Measurements from ENCODE around the gene CACNA1C. TPM values are rescaled to one million over a fixed set of nuclear protein-coding genes. Genes with fewer than 3 reads are reported as not detected.

CACNA1C gene
- 5.7 TPM for polyA plus RNA-seq (2013, experiment 1 of 2; ENCODE audit: insufficient read length)
- polyA plus RNA-seq (2013, experiment 2 of 2; ENCODE audit: insufficient read length), result 10.3 TPM

DNA sequence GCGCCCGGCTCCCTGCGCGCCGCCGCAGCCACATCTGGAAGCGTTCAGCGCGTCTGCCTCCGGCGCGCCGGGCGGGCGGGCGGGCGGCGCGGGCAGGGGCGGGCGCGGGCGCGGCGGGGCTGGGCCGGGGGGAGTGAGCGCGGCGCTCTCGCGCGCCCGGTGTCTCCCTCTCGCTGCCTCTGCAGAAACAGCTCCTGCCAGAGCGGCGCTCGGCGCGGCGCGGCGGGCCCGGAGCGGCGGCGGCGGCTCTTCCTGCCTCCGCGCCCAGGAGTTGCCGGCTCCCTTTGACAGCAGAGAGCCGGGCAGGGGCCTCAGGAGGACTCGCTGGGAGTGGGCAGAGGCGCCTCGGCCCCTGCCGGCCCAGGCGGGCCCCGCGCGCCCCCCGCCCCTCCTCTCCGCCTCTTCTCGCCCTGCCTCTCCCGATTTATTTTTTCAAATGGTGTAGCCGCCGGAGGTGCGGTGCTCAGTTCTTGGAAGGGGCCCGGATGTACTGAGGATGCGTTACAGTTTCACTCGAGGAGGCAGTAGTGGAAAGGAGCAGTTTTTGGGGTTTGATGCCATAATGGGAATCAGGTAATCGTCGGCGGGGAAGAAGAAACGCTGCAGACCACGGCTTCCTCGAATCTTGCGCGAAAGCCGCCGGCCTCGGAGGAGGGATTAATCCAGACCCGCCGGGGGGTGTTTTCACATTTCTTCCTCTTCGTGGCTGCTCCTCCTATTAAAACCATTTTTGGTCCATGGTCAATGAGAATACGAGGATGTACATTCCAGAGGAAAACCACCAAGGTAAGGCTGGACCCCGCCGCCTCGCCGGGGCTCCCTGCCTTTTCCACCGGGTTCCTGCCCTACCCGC is at the start of gene CACNA1C:
TSS of gene CACNA1C (plus strand) at position 162 of the 853 bp plus-strand sequence. CDS start at position 738, 576 bp downstream.
- peak; percentile 77 for DNase-seq

DNA sequence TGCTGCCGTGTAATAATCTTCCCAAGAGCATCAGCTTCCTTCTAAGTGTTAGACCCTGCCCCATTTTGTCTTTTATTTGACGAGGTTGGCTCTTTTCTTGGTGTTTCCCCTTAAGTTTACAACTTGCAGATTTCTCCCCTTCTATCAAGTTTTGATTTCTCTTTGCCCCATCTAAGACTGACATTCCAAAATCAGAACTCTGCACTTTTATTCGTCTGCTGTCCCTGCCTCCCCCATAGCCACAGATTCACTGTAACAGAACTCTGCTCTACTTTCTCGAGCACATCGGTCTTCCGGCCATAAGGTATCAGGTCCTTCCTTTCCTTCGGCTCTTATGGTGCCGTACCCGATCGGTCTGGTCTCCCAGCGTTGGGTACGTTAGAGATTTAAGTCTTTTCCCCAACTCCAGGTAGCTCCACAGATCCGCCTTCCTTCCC is 49.1 kb upstream of the CACNA1C start:
- no peak for DNase-seq

DNA sequence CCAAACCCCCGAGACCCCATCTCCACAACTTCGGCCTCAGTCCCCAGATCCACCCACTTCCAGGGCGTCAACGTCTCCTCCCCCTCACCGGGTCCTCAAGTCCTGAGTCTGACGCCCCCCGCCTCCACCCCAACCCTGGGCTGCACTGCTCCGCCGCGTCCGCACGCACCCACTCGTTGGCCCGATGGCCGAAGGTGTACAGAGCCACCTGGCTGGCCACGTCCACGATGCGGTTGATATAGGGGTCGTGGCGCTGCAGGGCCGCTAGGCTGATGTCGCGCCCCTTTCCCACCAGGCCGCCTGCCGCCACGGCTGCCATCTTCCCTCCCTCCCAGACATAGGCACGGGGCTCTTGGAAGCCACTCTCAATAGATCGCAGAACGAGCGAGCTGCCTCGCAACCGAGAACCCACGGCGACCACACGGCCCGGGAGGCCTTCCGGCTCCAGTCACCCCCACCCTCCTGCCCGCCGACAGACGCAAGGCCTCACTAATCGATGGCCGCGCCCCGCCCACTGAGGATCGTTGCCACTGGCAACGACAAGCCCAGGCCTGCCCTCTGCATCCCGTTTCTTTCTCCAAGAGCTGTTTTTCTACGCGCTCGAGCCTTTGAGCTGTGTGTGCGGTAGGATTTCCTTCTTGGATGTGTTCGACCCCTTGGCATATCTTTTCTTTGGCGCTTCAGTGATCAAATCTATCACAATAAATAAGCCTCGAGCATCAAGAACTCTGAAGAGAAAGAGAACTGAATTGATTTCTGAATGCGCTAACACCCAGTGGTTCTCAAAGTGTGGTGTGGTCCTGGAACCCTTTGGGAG is 48.5 kb upstream of the CACNA1C start, which contains the start of gene DCP1B:
TSS of gene DCP1B (minus strand) at position 345 of the 817 bp plus-strand sequence. CDS start at position 319, 26 bp downstream.
- DNase-seq, result peak; percentile 97

DNA sequence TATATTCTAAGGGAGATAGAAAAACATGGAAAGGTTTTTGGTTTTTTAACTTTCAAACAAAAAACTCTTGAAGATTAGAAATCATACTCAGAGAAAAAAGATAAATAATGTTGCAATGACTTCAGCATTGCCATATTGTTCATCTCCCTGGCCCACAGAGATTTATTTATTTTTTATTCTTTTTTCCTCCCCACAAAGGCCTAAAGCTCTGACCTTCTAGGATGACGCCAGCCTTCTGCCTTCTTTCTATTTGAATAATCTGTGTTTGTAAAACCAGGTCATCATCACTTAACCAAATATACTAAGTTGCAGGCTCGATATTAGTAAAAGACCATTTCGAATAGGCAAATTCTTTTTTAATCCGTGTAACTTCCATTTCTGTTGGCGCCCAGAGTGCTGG is 44.1 kb upstream of the CACNA1C start:
- no peak for DNase-seq

DNA sequence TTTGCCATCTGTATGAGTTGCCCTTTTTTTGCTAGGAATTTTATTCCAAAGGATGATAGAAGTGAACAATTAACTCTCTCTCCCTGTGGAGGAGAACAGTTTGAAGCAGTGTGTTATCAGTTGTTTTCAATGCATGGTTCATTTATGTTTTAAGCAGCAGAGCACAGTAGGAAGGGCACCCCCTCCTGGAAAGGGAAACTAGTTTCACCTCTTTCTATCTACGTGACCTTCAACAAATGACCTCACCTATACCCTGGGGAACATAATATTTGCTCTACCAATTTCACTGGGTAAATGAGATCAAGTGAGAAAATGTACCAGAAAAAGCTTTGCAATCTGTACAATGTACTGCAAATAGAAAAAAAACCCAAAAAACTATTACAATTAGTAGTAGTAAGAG is 43.2 kb upstream of the CACNA1C start:
- DNase-seq, result no peak

DNA sequence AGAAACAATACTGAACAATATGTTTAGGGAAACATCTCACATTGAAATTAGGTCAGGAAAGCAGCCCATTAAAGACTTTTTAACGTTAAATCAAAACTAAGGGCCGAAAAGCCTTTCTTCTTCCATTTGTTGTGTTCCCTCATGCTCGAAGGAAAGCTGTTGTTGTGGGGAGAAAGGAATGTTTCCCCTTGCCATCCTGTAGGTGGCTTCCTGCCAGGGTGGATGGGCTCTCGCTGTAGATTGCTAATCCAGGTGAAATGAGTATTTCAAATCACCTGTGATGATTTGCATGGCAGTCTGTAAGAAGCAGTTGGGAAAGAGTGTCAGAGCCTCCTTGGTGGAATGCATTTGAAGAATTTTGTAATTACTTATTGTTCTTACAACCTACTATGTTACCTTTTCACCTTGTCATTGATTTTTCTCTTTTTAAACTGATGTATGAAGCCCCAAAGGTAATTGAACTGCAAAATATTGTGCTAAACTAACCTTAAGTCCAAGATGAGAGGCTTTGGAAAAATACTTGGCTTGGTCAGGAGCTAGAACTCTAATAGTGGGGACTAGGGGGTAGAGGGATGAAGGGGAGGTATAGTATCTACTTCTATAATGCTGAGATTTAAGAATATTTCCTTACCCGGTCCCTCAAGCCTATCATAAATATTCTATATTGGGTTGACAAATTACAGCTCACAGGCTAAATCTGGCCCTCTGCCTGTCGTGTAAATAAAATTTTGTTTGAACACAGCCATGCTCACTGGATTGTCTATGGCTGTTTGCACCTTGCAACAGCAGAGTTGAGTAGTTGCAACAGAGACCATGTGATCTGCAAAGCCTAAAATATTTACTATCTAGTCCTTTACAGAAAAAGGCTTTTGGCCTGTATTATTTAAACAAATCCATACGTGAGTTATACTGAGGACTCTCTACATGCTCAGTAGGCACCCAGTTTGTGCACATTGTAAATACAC is 40.9 kb upstream of the CACNA1C start:
- DNase-seq, result no peak

DNA sequence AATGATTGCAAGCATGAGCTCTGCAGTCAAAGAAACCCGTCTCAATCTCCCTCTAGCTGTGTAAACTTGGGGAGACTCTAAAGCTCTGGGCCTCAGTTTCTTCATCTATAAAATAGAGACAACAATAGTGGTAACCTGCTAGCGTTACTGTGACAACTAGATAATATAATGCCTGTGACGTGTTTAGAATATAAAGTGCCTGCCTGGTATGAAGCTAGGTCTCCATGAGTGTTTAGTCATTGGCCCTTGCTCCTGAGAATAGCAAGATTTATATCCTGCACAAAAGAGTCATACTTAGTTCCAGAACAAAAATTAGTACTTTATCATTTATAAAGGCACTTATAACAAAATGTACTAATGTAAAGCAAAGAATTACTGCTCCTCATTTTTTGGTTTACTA is 39.7 kb upstream of the CACNA1C start:
- no peak for DNase-seq

DNA sequence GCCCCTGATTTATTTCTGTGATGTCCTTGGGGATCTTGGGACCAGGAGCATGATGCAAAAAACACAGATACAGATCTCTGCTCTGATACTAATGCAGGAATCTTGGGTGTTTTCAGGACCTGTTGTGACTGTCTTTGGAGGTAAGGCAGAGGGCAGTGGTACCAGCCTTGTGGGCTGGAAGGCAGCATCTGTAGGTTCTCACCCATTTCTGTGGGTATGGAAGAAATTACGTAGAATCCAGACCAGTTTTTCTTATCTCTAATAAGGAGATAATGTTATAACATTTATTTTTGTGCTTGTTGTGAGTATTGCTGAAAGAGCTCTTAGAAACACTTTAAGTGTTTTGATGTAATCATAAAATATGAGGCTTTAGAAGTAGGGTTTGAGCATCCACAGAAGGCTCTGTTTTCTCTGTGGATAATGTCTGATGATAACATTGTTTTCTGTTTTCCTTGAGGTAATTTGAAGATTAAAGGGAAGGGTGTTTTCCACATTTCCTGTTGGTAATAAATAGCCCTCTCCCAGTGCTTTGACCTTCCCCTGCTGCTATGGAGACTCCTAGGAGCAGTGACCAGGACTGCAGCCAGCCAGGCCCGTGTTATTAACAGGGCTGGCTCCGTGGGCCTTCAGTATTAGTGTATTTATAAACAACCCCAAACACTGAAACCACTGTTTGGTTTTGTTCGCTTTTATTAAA is 39.1 kb upstream of the CACNA1C start:
- DNase-seq, result no peak

DNA sequence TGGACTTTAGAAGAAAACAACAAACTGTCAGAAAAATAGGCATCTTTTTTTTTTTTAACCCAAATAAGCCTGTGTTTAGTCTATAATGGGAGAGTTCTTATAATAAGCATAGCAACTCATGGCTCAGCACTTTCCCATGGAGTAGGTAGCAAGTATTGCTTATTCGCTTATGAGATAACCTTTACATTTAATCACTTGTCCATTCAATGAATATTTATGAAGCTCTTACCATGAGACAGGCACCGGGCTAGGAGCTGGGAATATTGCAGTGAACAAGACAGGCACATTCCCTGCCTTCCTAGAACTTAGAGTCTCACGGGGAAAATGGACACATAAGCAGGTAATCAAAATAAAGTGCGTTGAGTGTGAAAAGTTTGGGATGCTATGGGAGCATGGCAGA is 38.6 kb upstream of the CACNA1C start:
- no peak for DNase-seq

DNA sequence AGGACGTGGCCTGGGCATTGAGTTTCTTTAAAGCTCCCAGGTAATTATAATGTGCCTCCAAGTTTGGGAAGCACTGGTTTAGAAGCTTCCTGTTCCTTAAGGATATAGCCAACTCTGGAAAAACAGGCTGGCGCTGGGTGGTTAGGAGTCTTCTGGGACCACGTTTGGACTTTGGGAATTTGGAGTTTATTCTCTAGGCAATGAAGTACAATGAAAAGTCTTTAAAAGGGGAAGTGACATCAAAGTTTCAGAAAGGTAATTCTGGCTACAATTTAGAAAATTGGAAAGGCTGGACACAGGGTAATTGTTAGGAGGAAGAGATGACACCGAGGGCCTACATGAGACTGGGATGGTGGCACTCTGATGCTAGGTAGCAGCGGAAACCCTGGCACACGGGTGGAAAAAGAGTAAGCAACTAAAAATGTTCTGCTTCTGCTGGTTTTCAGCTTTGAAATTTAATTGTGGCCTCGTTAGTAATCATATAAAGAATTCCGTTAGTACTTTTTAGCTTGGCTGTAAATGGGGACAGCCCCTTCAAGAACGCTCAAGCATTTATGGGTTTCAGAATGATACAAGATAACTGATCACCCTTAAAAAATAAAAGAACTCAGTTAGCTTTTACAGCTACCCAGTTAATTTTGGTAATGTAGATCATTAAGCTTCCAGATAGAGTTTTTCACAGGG is 35.8 kb upstream of the CACNA1C start:
- DNase-seq, result no peak

DNA sequence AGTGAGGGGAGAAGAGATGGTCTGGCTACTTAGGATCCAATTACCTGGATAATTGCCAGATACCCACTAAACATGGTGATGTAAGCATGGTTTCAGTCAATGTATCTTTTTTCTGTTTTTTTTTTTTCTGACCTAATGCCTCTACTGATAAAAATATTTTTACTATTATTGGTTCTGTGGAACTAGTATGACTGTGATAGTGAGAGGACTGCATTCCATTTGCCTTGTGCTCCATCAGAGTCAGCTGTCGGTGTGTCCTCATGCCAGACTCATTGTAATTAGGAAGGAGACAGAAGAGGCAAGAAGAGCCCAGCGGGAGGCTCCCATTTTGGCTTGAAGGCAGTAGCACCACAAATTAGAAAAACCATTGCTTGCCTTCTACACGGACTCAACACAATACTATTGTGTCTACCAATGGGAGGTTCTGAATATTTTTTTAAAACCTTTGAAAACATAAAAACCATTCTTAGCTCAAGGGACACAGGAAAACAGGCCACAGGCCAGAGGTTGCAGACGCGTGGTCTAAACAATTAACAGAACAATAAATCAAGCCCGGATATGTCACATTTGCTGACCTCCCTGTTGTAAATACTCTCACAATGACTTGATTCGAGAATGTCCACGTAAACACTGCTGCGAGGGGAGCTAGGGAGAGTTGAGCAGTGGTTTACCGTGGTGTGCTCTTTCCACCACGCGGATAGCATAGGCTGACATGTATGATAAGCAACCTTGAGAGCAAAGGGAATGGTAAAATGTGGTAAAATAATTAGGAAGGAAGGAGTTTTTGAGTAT is 35.0 kb upstream of the CACNA1C start:
- peak; percentile 35 for DNase-seq

DNA sequence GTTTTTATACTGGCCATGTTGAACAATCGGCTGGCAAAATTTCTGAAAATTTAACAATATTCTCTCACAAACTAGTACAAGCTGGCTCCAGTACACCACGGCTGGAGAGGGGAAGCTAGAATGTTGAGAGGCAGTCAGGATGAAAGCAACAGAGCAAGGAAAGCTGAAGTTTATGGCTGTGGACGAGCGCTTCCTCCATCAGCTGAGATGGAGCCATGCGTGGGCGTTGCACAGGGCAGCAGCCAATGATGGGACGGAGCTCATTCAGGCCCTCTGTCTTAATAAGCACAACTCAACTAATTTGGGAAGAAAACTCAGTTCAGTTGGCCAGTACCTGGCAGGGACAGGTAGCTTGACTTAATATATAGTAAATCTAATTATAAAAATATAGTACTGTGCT is 34.4 kb upstream of the CACNA1C start:
- no peak for DNase-seq

DNA sequence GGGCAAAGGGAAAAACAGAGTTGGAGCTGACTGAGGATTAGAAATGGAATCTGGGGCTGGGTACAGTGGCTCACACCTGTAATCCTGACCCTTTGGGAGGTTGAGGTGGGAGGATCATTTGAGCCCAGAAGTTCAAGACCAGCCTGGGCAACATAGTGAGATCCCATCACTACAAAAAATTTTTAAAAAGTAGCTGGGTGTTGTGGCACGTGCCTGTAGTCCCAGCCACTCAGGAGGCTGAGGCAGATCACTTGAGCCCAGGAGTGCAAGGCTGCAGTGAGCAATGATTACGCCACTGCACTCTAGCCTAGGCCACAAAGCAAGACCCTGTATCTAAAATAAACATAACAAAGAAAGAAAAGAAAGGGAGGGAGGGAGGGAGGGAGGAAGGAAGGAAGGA is 33.7 kb upstream of the CACNA1C start:
- DNase-seq, result no peak

DNA sequence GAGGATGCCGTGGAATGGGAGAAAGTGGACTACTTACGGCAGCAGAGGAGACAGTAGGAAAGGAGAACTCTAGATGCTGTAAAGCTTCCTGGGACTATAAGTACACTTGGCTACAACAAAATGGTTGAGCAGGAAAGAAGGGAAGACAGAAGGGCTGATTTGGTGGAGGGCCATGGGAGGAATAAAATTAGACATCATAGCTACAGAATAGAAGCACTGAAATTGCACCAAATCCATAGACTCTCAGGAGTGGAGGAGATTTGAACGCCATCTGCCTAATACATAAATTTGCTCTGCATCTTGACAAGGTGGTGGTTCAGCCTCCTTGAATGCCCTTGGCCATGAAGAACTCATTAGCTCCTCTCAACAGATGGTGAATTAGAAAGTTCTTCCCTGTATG is 32.3 kb upstream of the CACNA1C start:
- no peak for DNase-seq

DNA sequence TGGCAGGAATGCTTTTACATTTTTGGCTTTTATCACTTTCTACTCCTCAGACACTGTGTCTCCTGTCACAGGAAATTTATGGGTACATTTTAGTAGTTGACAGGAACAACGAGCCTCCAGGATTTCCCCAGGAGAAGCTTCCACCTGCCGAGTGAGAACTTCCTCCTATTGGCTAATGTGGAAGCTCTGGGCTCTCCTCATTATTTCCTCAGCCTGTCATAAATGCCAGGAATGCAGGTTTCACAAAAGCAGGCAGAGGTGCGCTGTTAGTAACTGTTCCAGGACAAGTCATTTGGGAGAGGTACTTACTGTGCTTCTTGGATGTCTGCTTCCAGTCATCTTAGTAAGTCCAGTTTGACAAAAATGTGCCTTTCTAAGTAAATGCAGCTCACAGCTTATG is 29.4 kb upstream of the CACNA1C start:
- DNase-seq, result no peak

DNA sequence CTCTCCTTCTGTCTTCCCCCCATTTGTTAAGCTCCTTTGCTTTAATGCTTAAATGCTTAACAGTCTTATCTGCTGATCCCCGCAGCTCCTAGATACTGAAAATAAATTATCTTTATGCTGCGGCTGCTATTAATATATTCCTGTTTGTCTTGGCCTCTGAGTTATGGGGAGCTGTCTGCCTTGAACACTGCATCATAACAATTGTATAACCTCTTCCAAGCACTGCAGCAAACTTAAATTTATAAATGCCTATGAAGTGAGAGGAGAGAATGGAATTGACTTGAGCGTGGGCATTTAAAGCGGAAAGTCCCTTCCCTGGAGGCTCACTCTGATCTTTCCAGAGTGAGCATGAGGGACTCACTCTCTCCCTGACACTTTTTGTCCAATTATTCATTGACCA is 25.4 kb upstream of the CACNA1C start:
- DNase-seq, result peak; percentile 2

DNA sequence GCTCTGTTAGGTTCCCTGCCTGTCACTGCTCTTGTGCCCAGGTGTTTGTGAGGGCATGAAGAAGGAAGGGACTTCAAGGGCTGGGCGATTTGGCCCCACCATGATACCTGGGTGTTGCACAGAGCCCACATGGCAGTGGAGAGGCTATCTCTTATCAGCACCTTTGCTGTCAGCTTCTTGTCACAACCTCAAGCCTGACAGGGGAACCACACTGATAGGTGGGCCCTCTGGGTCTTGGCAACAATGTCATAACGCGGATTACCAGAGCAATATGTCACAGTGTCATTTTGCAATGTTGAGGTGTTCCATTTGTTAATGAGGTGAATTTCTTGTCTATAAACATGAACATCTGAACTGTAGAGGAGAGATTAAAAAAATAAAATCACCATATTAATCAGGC is 22.9 kb upstream of the CACNA1C start:
- no peak for DNase-seq

DNA sequence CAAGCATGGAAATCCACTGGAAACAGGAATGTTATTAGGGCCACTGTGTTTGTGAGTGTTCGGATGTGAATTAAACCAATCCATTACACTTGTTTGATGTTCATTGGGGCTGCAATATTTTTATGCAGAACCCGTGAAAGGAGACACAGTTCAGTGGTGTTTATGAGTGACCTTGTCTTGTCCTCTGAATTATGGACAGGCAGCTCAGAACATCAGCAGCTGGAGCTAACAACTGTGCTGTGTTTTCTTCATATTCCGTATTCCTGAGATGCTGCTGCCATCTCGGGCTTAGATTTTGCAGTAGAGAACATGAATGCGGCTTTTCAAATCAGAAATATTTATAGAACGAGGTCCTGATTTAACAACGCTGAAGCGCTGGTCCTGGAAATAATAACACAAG is 20.3 kb upstream of the CACNA1C start:
- no peak for DNase-seq

DNA sequence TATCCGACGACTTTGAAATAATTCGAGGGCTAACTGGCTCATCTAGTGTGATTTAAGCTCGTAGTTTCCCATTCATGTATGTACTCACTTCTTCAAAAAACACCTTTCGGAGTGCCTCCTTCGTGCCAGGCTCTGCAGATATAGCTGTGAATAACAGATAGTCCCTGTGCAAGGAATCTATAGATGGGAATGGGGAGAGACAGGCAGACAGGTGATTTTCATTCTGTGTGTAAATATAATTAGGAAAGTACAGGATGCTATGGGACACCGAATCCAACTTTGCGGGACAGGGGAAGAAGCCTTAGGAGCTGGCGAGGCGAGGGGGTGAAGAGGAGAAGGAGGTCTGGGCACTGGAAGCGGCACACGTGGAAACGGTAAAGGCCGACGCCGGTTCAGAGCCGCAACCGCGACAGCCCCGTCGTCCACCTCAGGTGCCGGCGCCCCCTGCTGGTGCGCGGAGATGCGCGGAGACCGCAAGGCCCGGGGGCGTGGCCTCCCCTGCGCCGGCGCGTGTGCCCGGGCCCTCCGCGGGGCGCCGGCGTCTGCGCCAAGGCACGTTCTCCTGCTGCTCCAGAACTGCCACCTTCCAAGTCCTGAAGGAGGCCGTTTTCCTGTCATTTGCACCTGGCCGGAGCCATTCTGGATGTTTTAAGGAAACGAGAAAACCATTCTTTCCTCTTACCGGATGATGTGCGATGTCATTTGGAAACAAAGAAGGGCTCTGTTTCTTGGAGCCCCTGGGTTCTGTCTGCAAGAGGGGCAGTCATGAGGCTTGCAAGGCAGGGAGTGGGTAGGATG is 18.0 kb upstream of the CACNA1C start:
- DNase-seq, result peak; percentile 75
